ENCODE results near the gene COL2A1. TPM values are rescaled to one million over a fixed set of nuclear protein-coding genes. Genes with fewer than 3 reads are reported as not detected.
A peak's percentile ranks its signal among the peaks of the same experiment; 100 is the strongest.

Gene COL2A1
- total and polyA plus RNA-seq, 9 of the 15 experiments (the other 6 are each of a cell fraction or from before 2014, with no cell fraction given), result 0.46 TPM; not detected in 8

DNA sequence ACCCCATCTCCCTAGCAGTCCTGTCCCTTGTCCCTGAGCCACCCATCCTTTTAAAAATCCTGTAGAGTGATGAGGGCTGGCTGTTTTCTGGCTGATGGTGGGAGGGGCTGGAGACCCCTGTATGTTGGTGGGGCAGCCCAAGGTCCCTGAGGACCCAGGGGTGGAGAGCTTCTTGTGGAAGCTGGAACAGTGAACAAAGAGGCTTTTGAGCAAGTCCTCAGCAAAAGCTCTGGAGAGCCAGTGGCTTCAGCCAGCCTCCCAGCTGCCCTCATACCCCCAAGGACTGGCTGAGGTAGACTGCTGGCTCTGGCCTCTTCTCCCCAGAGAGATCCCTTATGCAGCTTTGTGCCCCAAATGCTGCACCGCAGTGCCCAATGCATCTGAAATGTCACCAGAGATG is 29.2 kb upstream of the COL2A1 start:
- intact Hi-C loops (cut with micrococcal nuclease) (no loop called here), in situ Hi-C loops (cut with MboI) (no loop called here)
- BruUV-seq (replicated peaks), result no TSS peak
- no peaks in the 10 kb centered on the region for H3K9me1 ChIP-seq (ENCODE audit: control insufficient read depth, insufficient read depth, low read length)
- ATAC-seq (no peak), FAIRE-seq (no peak), DNase-seq (ENCODE audit: extremely low read depth in 1 of 4, low spot score in 3 of 4) (no peak)
- H4K20me1 ChIP-seq (replicated peaks; ENCODE audit: control insufficient read depth, insufficient read depth, low read length), result no peaks in the 10 kb centered on the region
- H3K4me1 ChIP-seq (replicated peaks in 1 of 2; ENCODE audit: control insufficient read depth in 2 of 2, insufficient read depth in 2 of 2, low read length in 2 of 2), result peaks cover 8 to 31% of the 10 kb centered on the region in 2 experiments
- no peak overlapping the region for H3K27ac ChIP-seq (ENCODE audit: extremely low read depth, low read depth, low read length)
- no peaks in the 10 kb centered on the region for H3K79me2 ChIP-seq (ENCODE audit: control insufficient read depth, insufficient read depth, low read length)
- no peak overlapping the region for H3K4me3 ChIP-seq
- ChIA-PET POLR2A (interaction anchor here (0.6 to 1.2 kb wide), 4 partner anchors 9 to 626 kb away, joined by 3 to 4 read pairs (median 3); no protein-coding TSS in a partner anchor), CTCF (ENCODE audit: low intra/inter-chr PET ratio) (no interaction called here)
- 25% methylated on average over 1 of the region's 1 CpG for WGBS (ENCODE audit: insufficient coverage, low coverage, missing lambda C conversion rate)
- no peak overlapping the region for H3K4me2 ChIP-seq (ENCODE audit: insufficient read depth, low read length)
- TF ChIP-seq CREBBP (IDR thresholded peaks at IDR 0.05; ENCODE audit: low read depth, low read length) (no peak), BRD4 (IDR thresholded peaks at IDR 0.05) (no peak)
- TF ChIP-seq, protein P1, sequence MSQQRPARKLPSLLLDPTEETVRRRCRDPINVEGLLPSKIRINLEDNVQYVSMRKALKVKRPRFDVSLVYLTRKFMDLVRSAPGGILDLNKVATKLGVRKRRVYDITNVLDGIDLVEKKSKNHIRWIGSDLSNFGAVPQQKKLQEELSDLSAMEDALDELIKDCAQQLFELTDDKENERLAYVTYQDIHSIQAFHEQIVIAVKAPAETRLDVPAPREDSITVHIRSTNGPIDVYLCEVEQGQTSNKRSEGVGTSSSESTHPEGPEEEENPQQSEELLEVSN (IDR thresholded peaks at IDR 0.05; ENCODE audit: borderline replicate concordance in 1 of 2, extremely low read depth in 1 of 2, insufficient read depth in 1 of 2, insufficient read length in 1 of 2, low read depth in 1 of 2, low read length in 1 of 2, poor library complexity in 1 of 2, severe bottlenecking in 1 of 2), result no peak
- TF ChIP-seq, protein P2, sequence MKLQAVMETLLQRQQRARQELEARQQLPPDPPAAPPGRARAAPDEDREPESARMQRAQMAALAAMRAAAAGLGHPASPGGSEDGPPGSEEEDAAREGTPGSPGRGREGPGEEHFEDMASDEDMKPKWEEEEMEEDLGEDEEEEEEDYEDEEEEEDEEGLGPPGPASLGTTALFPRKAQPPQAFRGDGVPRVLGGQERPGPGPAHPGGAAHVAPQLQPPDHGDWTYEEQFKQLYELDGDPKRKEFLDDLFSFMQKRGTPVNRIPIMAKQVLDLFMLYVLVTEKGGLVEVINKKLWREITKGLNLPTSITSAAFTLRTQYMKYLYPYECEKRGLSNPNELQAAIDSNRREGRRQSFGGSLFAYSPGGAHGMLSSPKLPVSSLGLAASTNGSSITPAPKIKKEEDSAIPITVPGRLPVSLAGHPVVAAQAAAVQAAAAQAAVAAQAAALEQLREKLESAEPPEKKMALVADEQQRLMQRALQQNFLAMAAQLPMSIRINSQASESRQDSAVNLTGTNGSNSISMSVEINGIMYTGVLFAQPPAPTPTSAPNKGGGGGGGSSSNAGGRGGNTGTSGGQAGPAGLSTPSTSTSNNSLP (IDR thresholded peaks at IDR 0.05; ENCODE audit: borderline replicate concordance, low read depth, low read length), result no peak
- H3K9ac ChIP-seq (ENCODE audit: insufficient read depth in 1 of 2, low read depth in 2 of 2, low read length in 2 of 2), result peak overlapping the region in 1 of 2 experiments; percentile 26; a peak in 1 of 4 replicates
- H3K36me3 ChIP-seq (ENCODE audit: control insufficient read depth, insufficient read depth, low read length), result no peaks in the 10 kb centered on the region
- no peaks in the 10 kb centered on the region for H3K9me3 ChIP-seq (replicated peaks; ENCODE audit: control insufficient read depth, insufficient read depth, low read depth, low read length)
- no peaks in the 10 kb centered on the region for H3K27me3 ChIP-seq (ENCODE audit: control insufficient read depth in 2 of 2, insufficient read depth in 2 of 2, low read length in 2 of 2)
- H2AFZ ChIP-seq (ENCODE audit: low read depth, low read length), result no peak overlapping the region
